A549 (cell line): ENCODE measurements around the gene NTRK3. TPM values are rescaled to one million over a fixed set of nuclear protein-coding genes. Genes with fewer than 3 reads are reported as not detected.

Experiments
- ATAC-seq, 2 experiments: fragments of 200-7000 bp in 1 of 2; fragments of >200 bp in 1 of 2; cut with Nextera tagmentation in 1 of 2; cut with Tn5 transposase in 1 of 2; 3 replicates each; pipeline versions ENCODE4 v1.8.0 to v1.9.1; 2018 to 2020; ENCODE audit warnings: mild to moderate bottlenecking in 1 of 2, moderate library complexity in 1 of 2
- CTCF ChIA-PET: fragments of 300-600 bp; sonication (Branson Sonifier 250); formaldehyde crosslinking; extraction: SDS; loops from one replicate; lab custom pipeline; 2021; ENCODE audit warnings: antibody characterized with exemption, inconsistent platforms; lab: Yijun Ruan, JAX
- POLR2A ChIA-PET: fragments of 350-600 bp; formaldehyde crosslinking; extraction: SDS; loops from one replicate; lab custom pipeline; 2021; ENCODE audit warnings: antibody characterized with exemption, inconsistent platforms; lab: Yijun Ruan, JAX
- DNase-seq, 2 experiments: peaks; one replicate each; pipeline versions ENCODE4 v3.0.0 to v3.0.0-alpha.2; 2011 to 2016; ENCODE audit warnings: low read depth in 1 of 2, low spot score in 1 of 2
- FAIRE-seq: peaks from 2 replicates; lab custom pipeline; 2011; peaks lifted over from hg19 to GRCh38; lab: Jason Lieb, UNC
- H3K27ac ChIP-seq, 2 experiments: fragments of >200 bp; sonication (Bioruptor Twin); formaldehyde crosslinking; 3 replicates each; pipeline ENCODE4 v1.5.1; 2016 to 2017
- H3K4me1 ChIP-seq: fragments of >200 bp; sonication (Bioruptor Twin); formaldehyde crosslinking; 3 replicates; pipeline ENCODE4 v1.6.1; 2016
- H3K4me2 ChIP-seq: fragments of >200 bp; sonication (Bioruptor Twin); formaldehyde crosslinking; 3 replicates; pipeline ENCODE4 v1.6.1; 2016
- H3K4me3 ChIP-seq: fragments of >200 bp; sonication (Bioruptor Twin); formaldehyde crosslinking; 3 replicates; pipeline ENCODE4 v1.5.1; 2016
- H3K9me3 ChIP-seq: fragments of >200 bp; sonication (Bioruptor Twin); formaldehyde crosslinking; 3 replicates; pipeline ENCODE4 v1.6.1; 2016
- CEBPB ChIP-seq, 2 experiments: fragments of >200 bp in 1 of 2; sonication (Bioruptor Twin) in 1 of 2; formaldehyde crosslinking in 1 of 2; IDR thresholded peaks; 2 replicates each; pipeline ENCODE4 v1.6.1; 2012 to 2016
- CHD2 ChIP-seq: fragments of 150-350 bp; IDR thresholded peaks from 2 replicates; pipeline ENCODE4 v1.6.1; 2014; ENCODE audit warnings: low read length; ENCODE audit not compliant: partially characterized antibody
- EP300 ChIP-seq, 2 experiments: fragments of >200 bp; sonication (Bioruptor Twin); formaldehyde crosslinking; IDR thresholded peaks; 2 replicates in 1 of 2; 3 replicates in 1 of 2; pipeline ENCODE4 v1.6.1; 2016 to 2017
- GATA3 ChIP-seq: IDR thresholded peaks from 2 replicates; pipeline ENCODE4 v1.6.1; 2012; ENCODE audit warnings: borderline replicate concordance
- HDAC2 ChIP-seq: fragments of 200-600 bp; sonication (generic); IDR thresholded peaks from 2 replicates; pipeline ENCODE4 v1.6.1; 2016
- HOXB13 ChIP-seq: fragments of 250-450 bp; sonication (Bioruptor Pico); IDR thresholded peaks from 2 replicates; pipeline ENCODE4 v1.5.0; 2020; ENCODE audit warnings: low read depth, mild to moderate bottlenecking, moderate library complexity
- HOXB5 ChIP-seq: fragments of 250-450 bp; sonication (Bioruptor Pico); IDR thresholded peaks from 2 replicates; pipeline ENCODE4 v1.5.0; 2020; ENCODE audit warnings: mild to moderate bottlenecking, moderate library complexity
- KDM1A ChIP-seq: fragments of 200-600 bp; sonication (generic); IDR thresholded peaks from 2 replicates; pipeline ENCODE4 v1.6.1; 2016; ENCODE audit warnings: low read depth, mild to moderate bottlenecking
- MAFK ChIP-seq: fragments of 450-650 bp; IDR thresholded peaks from 2 replicates; pipeline ENCODE4 v1.6.1; 2014; ENCODE audit not compliant: partially characterized antibody
- MAZ ChIP-seq: fragments of 150-350 bp; IDR thresholded peaks from 2 replicates; pipeline ENCODE4 v1.6.1; 2014; ENCODE audit warnings: antibody characterized with exemption, low read depth, low read length, borderline replicate concordance
- NR3C1 ChIP-seq: fragments of >200 bp; sonication (Bioruptor Twin); formaldehyde crosslinking; IDR thresholded peaks from 3 replicates; pipeline ENCODE4 v1.6.1; 2017
- POLR2AphosphoS2 ChIP-seq: conservative IDR thresholded peaks from 2 replicates; pipeline ENCODE4 v1.6.1; 2012; ENCODE audit warnings: low read length, improper control_type of control experiment, inconsistent platforms
- RAD21 ChIP-seq, 2 experiments: fragments of >200 bp in 1 of 2; sonication (Bioruptor Twin) in 1 of 2; formaldehyde crosslinking in 1 of 2; IDR thresholded peaks in 1 of 2; conservative IDR thresholded peaks in 1 of 2; 2 replicates in 1 of 2; 3 replicates in 1 of 2; pipeline ENCODE4 v1.6.1; 2012 to 2018; ENCODE audit warnings: inconsistent platforms in 1 of 2
- RARB ChIP-seq: fragments of 250-450 bp; sonication (Bioruptor Pico); IDR thresholded peaks from 2 replicates; pipeline ENCODE4 v1.8.0; 2021; ENCODE audit warnings: mild to moderate bottlenecking, moderate library complexity
- RCOR1 ChIP-seq: fragments of 150-350 bp; IDR thresholded peaks from 2 replicates; pipeline ENCODE4 v1.6.1; 2014; ENCODE audit warnings: antibody characterized with exemption, low read length, low read depth
- RFX5 ChIP-seq: fragments of 450-650 bp; IDR thresholded peaks from 2 replicates; pipeline ENCODE4 v1.7.1; 2014; ENCODE audit warnings: antibody characterized with exemption, mild to moderate bottlenecking, moderate library complexity
- SMC3 ChIP-seq: fragments of >200 bp; sonication (Bioruptor Twin); formaldehyde crosslinking; IDR thresholded peaks from 3 replicates; pipeline ENCODE4 v1.6.1; 2018; ENCODE audit warnings: inconsistent platforms
- SREBF2 ChIP-seq: fragments of 450-650 bp; IDR thresholded peaks from 2 replicates; pipeline ENCODE4 v1.6.1; 2014; ENCODE audit warnings: mild to moderate bottlenecking, moderate library complexity
- TP53 ChIP-seq: fragments of 250-450 bp; sonication (Bioruptor Pico); IDR thresholded peaks from 2 replicates; pipeline ENCODE4 v1.5.0; 2021; ENCODE audit warnings: mild to moderate bottlenecking, moderate library complexity
- ZC3H11A ChIP-seq: fragments of 450-650 bp; IDR thresholded peaks from 2 replicates; pipeline ENCODE4 v1.6.1; 2014; ENCODE audit warnings: antibody characterized with exemption, mild to moderate bottlenecking
- WGBS: methylation state at CpG from one replicate; pipeline ENCODE4 v1.1.6; 2017; ENCODE audit errors: missing lambda C conversion rate; 5-methylcytosine and 5-hydroxymethylcytosine counted together
- polyA plus RNA-seq, 4 experiments: library from polyadenylated mRNA; depleted of rRNA in 3 of 4; stranded (reverse); fragments of >200 nt; fragmentation: RNase III in 1 of 4; extraction: RNeasy Plus Mini Kit Qiagen cat#74134 plus additional on column Dnase treatment in 1 of 4; gene quantifications; 2 replicates in 3 of 4; 3 replicates in 1 of 4; pipeline ENCODE4 v1.2.3, GENCODE V29; 2011 to 2017
- TF ChIP-seq, protein P1 (sequence below): fragments of 200-600 bp; sonication (generic); IDR thresholded peaks from 2 replicates; pipeline ENCODE4 v1.6.1; 2016; ENCODE audit warnings: antibody characterized with exemption, mild to moderate bottlenecking, moderate library complexity
- TF ChIP-seq, protein P2 (sequence below): IDR thresholded peaks from 2 replicates; pipeline ENCODE4 v1.6.1; 2012; ENCODE audit warnings: low read depth, borderline replicate concordance
- TF ChIP-seq, protein P3 (sequence below): IDR thresholded peaks from 2 replicates; pipeline ENCODE4 v1.6.1; 2012
- TF ChIP-seq, protein P4 (sequence below): fragments of >200 bp; sonication (Bioruptor Twin); formaldehyde crosslinking; IDR thresholded peaks from 3 replicates; pipeline ENCODE4 v1.5.1; 2016

The NTRK3 gene
- polyA plus RNA-seq, 2 of the 4 experiments (the other 2 are of a cell fraction), result 55.0 to 55.2 TPM

DNA sequence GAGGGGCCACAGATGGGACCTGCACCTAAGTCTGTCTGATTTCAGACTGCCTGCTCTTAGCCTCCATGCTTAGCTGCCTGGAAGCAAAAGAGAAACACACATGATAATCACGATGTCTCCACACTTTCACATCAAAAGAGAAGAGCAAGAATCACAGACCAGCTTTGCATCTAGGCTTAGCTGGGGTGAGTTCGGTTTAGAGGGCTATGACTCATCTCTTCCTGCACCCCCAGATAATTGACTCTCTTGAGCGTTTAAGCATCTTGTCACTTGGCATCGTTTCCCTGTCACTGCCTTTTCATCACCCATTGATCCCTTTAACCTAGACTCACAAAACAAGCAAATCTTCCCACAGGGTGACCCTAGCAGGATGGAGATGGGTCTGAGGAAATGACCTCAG lies 124.0 kb downstream of the NTRK3 start (continued):
- TF ChIP-seq, protein P1, sequence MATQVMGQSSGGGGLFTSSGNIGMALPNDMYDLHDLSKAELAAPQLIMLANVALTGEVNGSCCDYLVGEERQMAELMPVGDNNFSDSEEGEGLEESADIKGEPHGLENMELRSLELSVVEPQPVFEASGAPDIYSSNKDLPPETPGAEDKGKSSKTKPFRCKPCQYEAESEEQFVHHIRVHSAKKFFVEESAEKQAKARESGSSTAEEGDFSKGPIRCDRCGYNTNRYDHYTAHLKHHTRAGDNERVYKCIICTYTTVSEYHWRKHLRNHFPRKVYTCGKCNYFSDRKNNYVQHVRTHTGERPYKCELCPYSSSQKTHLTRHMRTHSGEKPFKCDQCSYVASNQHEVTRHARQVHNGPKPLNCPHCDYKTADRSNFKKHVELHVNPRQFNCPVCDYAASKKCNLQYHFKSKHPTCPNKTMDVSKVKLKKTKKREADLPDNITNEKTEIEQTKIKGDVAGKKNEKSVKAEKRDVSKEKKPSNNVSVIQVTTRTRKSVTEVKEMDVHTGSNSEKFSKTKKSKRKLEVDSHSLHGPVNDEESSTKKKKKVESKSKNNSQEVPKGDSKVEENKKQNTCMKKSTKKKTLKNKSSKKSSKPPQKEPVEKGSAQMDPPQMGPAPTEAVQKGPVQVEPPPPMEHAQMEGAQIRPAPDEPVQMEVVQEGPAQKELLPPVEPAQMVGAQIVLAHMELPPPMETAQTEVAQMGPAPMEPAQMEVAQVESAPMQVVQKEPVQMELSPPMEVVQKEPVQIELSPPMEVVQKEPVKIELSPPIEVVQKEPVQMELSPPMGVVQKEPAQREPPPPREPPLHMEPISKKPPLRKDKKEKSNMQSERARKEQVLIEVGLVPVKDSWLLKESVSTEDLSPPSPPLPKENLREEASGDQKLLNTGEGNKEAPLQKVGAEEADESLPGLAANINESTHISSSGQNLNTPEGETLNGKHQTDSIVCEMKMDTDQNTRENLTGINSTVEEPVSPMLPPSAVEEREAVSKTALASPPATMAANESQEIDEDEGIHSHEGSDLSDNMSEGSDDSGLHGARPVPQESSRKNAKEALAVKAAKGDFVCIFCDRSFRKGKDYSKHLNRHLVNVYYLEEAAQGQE, result no peak
- TF ChIP-seq RFX5 (no peak), HOXB13 (no peak), MAFK (no peak), ZC3H11A (no peak), EP300 (IDR thresholded peaks at IDR 0.05) (no peak), RAD21 (conservative IDR thresholded peaks at IDR 0.05 in 1 of 2, IDR thresholded peaks at IDR 0.05 in 1 of 2) (no peak), RARB (no peak), HDAC2 (no peak)

DNA sequence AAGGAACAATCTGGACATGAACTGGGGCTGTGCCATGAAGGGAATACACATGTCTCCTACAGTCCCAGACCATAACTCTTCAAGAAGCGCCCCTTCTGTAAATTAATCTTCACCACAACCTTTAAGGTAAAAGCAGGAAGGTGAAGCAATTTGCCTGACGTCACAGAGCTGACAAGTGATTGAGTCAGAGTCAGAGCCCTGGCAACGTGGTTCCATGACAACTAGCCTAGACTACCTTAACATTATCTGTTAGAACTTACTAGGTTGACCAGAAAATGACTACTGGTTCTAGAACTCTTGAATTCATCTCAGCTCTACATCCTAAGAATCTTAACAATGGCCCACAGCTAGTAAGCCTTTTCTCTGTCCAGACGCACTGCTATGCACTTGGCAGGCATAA lies 124.6 kb downstream of the NTRK3 start:
- no peaks in the 10 kb centered on the region for H3K4me1 ChIP-seq
- H3K9me3 ChIP-seq, result no peaks in the 10 kb centered on the region
- ATAC-seq, result no peak
- no peak overlapping the region for H3K4me3 ChIP-seq
- POLR2A ChIA-PET, result no interaction called here
- DNase-seq, result no peak
- no peak overlapping the region for H3K27ac ChIP-seq
- no peak for TF ChIP-seq TP53 (CRISPR knock-in tag)
- TF ChIP-seq CHD2, result no peak
- no peak for TF ChIP-seq RCOR1
- no peak for TF ChIP-seq HOXB5 (CRISPR knock-in tag)
- no peak for TF ChIP-seq SMC3
- no peak for TF ChIP-seq SREBF2
- TF ChIP-seq MAZ, result no peak
- no peak for TF ChIP-seq GATA3
- no peak for TF ChIP-seq RAD21 (conservative IDR thresholded peaks at IDR 0.05 in 1 of 2, IDR thresholded peaks at IDR 0.05 in 1 of 2)
- TF ChIP-seq RARB, result no peak
- TF ChIP-seq, protein P2, sequence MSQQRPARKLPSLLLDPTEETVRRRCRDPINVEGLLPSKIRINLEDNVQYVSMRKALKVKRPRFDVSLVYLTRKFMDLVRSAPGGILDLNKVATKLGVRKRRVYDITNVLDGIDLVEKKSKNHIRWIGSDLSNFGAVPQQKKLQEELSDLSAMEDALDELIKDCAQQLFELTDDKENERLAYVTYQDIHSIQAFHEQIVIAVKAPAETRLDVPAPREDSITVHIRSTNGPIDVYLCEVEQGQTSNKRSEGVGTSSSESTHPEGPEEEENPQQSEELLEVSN, result no peak
- TF ChIP-seq KDM1A, result no peak
- TF ChIP-seq, protein P3, sequence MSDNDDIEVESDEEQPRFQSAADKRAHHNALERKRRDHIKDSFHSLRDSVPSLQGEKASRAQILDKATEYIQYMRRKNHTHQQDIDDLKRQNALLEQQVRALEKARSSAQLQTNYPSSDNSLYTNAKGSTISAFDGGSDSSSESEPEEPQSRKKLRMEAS, result no peak
- TF ChIP-seq POLR2AphosphoS2, result no peak
- TF ChIP-seq NR3C1, result no peak
- no peak for TF ChIP-seq CEBPB (IDR thresholded peaks at IDR 0.05)
- TF ChIP-seq, protein P4, sequence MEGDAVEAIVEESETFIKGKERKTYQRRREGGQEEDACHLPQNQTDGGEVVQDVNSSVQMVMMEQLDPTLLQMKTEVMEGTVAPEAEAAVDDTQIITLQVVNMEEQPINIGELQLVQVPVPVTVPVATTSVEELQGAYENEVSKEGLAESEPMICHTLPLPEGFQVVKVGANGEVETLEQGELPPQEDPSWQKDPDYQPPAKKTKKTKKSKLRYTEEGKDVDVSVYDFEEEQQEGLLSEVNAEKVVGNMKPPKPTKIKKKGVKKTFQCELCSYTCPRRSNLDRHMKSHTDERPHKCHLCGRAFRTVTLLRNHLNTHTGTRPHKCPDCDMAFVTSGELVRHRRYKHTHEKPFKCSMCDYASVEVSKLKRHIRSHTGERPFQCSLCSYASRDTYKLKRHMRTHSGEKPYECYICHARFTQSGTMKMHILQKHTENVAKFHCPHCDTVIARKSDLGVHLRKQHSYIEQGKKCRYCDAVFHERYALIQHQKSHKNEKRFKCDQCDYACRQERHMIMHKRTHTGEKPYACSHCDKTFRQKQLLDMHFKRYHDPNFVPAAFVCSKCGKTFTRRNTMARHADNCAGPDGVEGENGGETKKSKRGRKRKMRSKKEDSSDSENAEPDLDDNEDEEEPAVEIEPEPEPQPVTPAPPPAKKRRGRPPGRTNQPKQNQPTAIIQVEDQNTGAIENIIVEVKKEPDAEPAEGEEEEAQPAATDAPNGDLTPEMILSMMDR, result no peak
- no peak for TF ChIP-seq ZC3H11A
- 22% methylated on average over 4 of the region's 4 CpGs for WGBS
- CTCF ChIA-PET, result interaction anchor here (1.4 to 2.2 kb wide), 2 partner anchors 10 to 115 kb away, joined by 3 to 8 read pairs; no protein-coding TSS in a partner anchor
- no peak overlapping the region for H3K4me2 ChIP-seq
- FAIRE-seq, result no peak
